Activated effector memory CD4-positive, alpha-beta T cell treated with anti-CD3 and anti-CD28 coated beads, Interleukin-2, amount 50 U/mL, for 16 hours (primary cell): ENCODE measurements around the gene TMEM97.
A peak's percentile ranks its signal among the peaks of the same experiment; 100 is the strongest.
"Not testable (repeated sequence)": the region's sequence is repeated elsewhere in the genome, so short reads cannot be mapped to it uniquely, and the experiment has no call there.

Experiments
- DNase-seq: peaks from one replicate; pipeline ENCODE4 v3.0.0-alpha.2; 2020

Gene TMEM97

DNA sequence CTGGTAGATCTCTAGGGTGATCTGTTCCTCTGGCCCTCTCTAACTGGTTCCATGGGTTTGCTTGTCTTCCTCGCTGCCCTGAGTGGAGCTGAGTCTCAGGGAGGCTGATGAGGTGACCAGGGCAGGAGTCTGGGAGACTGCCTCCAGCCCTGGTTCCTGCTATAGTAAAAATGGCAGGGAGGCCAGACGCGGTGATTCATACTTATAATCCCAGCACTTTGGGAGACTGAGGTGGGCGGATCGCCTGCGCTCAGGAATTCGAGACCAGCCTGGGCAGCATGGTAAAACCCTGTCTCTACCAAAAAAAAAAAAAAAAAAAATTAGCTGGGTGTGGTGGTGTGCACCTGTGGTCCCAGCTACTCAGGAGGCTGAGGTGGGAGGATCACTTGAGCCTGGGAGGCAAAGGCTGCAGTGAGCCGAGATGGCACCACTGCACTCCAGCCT lies 19.8 kb downstream of the TMEM97 start:
- not testable (repeated sequence) for DNase-seq

DNA sequence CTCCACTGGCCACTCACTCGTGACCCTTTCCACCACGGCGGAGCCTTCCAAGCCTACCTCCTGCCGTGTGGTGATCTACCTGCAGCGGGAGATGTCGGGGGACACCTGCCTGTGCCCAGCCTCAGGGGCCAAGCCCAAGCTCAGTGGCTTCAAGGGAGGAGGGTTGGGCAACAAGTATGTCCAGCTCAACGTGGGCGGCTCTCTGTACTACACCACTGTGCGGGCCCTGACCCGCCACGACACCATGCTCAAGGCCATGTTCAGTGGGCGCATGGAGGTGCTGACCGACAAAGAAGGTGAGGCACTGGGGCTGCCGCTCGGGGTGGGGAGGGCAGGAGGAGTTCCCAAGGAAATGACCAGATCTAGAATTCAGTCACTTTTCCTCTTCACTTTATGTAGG lies 20.4 kb downstream of the TMEM97 start:
- no peak for DNase-seq

- no peak for DNase-seq
These were observed 21.4 kb downstream of the TMEM97 start for GRCh38 chr17:28340374-28340773.

- no peak for DNase-seq
These were observed 22.5 kb downstream of the TMEM97 start for GRCh38 chr17:28341516-28341915.

GRCh38 chr17:28342313-28342712 lies 23.3 kb downstream of the TMEM97 start:
- DNase-seq = no peak

- DNase-seq = no peak
These were observed 24.5 kb downstream of the TMEM97 start for GRCh38 chr17:28343491-28343932.

GRCh38 chr17:28344011-28344410 lies 25.0 kb downstream of the TMEM97 start:
- no peak for DNase-seq

DNA sequence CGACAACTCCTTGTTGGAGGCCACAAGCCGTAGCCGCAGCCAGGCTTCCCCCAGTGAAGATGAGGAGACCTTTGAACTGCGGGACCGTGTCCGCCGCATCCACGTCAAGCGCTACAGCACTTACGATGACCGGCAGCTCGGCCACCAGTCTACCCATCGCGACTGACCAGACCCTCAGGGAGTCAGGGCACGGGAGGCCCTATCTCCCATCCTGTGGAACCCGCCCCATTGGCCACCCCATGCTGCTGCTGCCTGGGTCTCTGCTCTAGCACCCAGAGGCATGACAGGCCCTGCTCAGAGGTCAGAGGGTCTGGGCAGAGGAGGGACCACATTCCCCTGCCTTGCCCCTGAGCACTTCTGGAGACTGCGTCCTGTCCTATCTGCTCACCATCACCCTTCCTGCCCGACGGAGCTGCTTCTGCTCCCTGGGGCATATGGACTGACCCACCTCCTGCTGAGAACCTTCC lies 25.5 kb downstream of the TMEM97 start:
- no peak for DNase-seq

- no peak for DNase-seq
These were observed 26.6 kb downstream of the TMEM97 start for GRCh38 chr17:28345419-28346198.

GRCh38 chr17:28346199-28346580 lies 27.2 kb downstream of the TMEM97 start:
- DNase-seq = no peak

DNA sequence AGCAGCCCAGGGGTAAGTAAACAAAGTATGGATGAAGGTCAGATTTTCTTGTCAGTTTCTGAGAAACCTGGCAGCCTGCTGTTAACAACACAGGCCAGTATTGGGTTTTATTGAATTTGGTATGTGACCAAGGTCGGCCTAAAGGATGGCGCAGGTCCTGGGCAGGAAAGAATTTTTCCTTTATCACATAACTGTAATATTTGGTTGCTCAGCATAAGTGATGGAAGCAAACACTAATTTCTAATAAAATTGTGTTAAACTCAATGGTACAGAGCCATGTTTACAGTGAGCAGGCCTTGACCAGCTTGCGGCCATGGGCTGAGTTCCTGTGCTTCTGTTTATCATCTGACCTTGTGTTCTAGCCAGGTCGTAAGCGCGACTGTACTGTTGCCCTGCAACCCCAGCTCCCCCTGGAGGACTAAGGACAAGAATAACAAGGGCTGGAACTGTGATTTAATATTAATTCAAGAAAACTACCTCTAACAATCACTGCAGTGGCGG lies 27.8 kb downstream of the TMEM97 start:
- no peak for DNase-seq

- peak; percentile 33 for DNase-seq
These were observed 28.4 kb downstream of the TMEM97 start for GRCh38 chr17:28347261-28347891.

GRCh38 chr17:28348979-28349378 lies 30.0 kb downstream of the TMEM97 start:
- DNase-seq = peak; percentile 57

GRCh38 chr17:28350271-28350670 lies 31.3 kb downstream of the TMEM97 start:
- no peak for DNase-seq

DNA sequence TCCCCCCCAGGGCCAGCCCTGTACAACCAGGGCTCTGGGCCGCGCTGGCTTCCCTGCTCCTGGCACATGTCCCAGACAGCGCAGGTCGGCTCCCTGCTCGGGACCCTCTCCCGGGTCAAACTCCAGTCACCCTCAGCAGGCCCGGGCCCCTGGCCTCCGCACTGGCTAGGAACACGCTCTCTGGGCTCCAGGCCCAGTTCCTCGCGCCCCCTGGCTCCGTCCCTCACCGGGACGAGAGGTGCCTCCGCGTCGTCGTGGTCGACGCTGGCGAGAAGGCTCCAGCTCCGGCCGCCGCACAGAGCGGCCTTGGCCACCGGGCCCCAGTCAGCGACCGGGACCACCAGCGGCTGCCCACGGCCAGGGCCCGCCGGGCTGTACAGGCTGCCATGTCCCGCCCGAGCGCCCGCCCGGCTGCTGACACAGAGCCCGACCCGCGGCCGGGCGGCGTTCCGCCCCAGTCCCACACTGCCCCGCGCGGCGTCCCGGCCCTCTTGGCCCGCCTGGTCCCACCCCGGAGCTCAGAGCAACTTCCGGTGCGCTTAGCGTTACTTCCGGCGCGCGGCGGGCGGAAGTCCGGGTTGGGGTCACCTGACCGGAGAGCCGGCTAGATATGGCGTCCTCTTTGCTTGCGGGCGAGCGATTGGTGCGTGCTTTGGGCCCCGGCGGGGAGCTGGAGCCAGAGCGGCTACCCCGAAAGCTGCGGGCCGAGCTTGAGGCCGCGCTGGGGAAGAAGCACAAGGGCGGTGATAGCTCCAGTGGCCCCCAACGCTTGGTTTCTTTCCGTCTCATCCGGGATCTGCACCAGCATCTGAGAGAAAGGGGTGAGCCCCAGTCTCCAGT lies 38.3 kb downstream of the TMEM97 start, which contains the start of gene POLDIP2:
Gene POLDIP2, minus strand, starts transcription at position 467 of the 840 bp plus-strand sequence. Its CDS starts 79 bp downstream, at position 388.
- DNase-seq = peak; percentile 99

- DNase-seq = no peak
These were observed 38.8 kb downstream of the TMEM97 start for GRCh38 chr17:28357901-28358197.

- no peak for DNase-seq
These were observed 44.2 kb downstream of the TMEM97 start for GRCh38 chr17:28363186-28363585.

GRCh38 chr17:28363776-28364650 lies 45.0 kb downstream of the TMEM97 start:
- DNase-seq = no peak

DNA sequence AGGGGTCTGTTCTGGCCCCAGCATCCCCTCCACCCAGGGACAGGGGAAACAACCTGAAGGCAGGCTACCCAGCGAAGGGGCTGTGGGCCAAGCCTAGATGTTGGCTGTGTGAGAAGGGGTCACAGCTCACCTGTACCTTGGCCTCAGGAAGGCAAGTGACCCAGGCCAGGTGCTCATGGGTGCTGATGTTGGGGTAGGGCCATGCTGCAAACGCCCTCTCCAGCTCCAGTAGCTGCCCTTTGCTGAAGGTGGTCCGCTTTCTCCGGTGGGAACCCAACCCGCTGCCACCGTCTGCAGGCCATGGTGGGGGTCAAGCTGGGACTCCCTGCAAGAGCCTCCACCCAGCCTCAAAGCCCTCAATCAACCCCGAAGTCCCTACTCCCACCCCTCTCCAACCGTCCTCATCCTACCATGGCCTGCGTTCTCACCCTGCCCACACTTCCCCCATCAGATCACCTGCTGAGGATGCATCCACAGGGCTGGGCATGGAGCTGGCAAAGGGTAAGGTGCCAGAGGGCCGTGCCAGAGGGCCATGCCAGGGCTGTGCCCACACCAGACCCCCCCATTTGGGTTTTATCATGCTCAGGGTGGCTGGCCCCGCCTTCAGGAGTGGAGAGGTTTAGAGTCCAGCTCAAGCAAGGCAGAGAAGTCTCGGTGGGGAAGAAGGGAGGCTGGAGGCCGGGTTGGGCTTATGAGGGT lies 45.8 kb downstream of the TMEM97 start, which contains the start of gene SEBOX:
Gene SEBOX, minus strand, starts transcription at position 535 of the 699 bp plus-strand sequence. Its CDS starts 48 bp downstream, at position 487.
- DNase-seq = no peak

DNA sequence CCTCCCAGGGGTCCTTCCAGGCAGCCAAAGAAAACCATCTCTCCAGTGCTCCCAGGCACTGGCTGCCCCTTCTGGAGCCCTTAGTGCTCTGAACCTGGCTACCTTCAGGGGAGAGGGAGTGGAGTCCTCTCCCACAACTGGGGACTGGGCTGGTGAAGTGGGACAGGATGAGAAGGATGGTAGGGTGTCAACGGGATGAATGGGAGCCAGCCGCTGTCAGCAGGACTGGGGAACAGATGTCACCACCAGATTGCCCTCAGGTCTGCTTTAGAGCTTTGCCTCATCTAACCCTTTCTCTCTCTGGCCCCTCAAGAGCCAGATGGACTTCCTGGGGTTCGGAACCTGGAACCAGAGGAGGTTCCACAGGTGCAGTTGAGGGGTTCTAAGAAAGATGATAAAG lies 46.5 kb downstream of the TMEM97 start:
- no peak for DNase-seq

DNA sequence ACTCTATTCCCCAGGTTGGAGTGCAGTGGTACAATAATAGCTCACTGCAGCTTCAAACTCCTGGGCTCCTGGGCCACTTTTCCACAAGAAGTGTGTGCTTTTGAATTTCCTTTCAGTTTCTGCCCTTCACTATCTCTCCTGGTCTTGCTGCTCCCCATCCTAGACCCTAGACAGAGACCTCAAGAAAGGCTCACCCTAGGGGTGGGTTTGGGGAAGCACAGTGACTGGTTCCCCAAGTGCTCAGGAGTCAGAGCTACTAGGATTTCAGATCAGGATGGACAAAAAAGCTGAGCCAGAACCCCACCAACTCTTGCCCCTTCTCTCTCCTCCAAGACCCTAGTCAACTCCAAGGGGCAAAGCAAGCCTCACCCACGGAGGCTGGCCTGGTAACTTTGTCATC lies 47.6 kb downstream of the TMEM97 start:
- no peak for DNase-seq
